GM21723 (cell line): Measurements from ENCODE around the gene MYL12A.

Experiments
- ATAC-seq: cut with Tn5 transposase; IDR thresholded peaks from one replicate; pipeline ENCODE4 v1.9.1; 2021; ENCODE audit warnings: mild to moderate bottlenecking, moderate library complexity; ENCODE audit not compliant: unreplicated experiment

Gene MYL12A

GRCh38 chr18:3281456-3282400 lies 34.1 kb downstream of the MYL12A start:
- ATAC-seq = peak; percentile 44

- ATAC-seq = no peak
Observed at GRCh38 chr18:3283253-3283863, 35.8 kb downstream of the MYL12A start.

DNA sequence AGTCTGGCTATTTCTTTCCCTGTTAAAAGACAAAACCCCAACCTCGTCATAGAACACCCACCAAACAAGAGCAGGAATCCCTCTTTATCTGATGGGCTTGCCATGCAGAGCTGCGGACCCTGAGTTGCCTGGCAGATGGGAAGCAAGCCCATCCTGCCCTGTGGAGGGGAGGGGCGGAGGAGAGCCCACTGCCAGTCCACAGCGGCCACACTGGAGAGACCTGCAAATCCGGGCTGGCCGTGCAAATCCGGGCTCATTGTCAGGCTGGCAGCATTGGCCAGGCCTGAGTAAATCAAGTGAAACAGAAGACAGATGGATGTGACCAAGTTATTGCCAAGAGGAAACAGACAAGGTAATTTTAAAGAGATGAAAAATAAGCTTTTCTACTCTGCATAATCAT lies 36.3 kb downstream of the MYL12A start:
- ATAC-seq = no peak

GRCh38 chr18:3284501-3284900 lies 36.9 kb downstream of the MYL12A start:
- no peak for ATAC-seq

DNA sequence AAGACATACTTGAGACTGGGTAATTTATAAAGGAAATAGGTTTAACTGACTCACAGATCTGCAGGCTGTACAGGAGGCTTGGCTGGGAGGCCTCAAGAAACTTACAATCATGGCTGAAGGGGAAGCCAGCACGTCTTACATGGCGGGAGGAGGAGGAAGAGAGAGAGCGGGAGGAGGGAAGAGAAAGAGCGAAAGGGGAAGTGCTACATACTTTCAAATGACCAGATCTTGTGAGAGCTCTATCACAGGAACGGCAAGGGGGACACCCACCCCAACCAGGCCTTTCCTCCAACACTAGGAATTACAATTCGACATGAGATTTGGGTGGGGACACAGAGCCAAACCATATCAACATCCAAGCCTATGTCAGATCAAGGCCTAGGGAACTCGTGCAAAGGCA lies 38.6 kb downstream of the MYL12A start:
- ATAC-seq = no peak

GRCh38 chr18:3293196-3293951 lies 45.8 kb downstream of the MYL12A start:
- no peak for ATAC-seq

GRCh38 chr18:3294435-3295080 lies 47.0 kb downstream of the MYL12A start:
- no peak for ATAC-seq

DNA sequence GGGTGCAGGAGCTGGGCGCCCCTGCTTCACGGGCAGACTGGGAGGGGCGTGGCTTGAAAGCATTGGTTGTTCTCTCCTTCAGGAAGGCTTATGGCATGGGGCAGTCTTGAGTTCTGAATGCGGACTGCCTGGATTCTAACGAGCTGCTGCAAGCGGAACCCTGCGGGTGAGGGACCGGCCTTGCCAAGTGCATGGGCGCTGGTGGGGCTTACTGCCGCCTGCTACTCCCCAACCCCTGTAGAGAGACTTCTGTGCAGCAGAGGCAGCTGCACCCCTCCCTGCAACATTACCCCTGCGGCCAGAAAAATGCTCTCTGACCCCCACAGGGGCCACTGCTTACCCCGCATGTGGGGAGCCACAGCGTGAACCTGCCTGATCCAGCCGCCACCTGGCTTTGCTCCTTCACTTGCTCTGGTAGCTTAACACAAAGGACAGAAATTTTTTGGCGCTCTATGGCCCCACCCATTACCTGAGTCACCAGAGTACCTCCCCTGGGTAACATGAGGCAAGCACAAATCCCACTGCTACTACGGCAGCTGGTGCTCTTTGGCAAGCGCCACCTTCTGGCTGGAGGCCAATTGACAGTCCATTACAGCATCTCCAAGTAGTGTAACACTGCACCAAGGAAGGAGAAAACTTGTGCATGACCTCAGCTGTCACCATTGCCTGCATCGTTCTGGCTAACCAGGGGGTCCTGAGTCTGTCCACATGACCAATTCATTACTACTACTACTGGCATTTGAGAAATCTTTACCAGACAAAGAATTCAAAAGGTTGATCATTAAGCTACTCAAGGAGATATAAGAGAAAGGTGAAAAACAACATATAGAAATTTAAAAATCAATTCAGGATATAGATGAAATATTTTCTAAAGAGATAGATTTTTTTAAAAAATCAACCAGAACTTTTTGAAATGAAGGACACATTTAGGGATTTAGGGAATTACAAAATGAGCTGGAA lies 49.7 kb downstream of the MYL12A start:
- ATAC-seq = peak; percentile 99

- ATAC-seq = no peak
Observed at GRCh38 chr18:3304832-3305231, 57.2 kb downstream of the MYL12A start.

GRCh38 chr18:3305354-3305762 lies 57.8 kb downstream of the MYL12A start:
- peak; percentile 68 for ATAC-seq
